OCI-LY3 (cell line): ENCODE results near the gene C10orf53.

ENCODE experiments used
- CTCF ChIP-seq: fragments of 200-600, 300-600 bp; sonication (generic); IDR thresholded peaks from 2 replicates; pipeline ENCODE4 v1.5.1; 2014; ENCODE audit warnings: antibody characterized with exemption, low read length, low read depth
- EZH2phosphoT487 ChIP-seq: fragments of 200-600 bp; shearing (Covaris generic); IDR thresholded peaks from 2 replicates; pipeline ENCODE4 v1.6.1; 2018; ENCODE audit warnings: antibody characterized with exemption, mixed run types, low read depth

- no peak for TF ChIP-seq CTCF
- TF ChIP-seq EZH2phosphoT487, result no peak
These were observed 67.3 kb downstream of the C10orf53 start for GRCh38 chr10:49746626-49747302.
